HL-60 (cell line): Measurements from ENCODE around the gene KRT6C.

Source experiments
- DNase-seq, 2 experiments: peaks; one replicate each; pipeline ENCODE4 v3.0.0-alpha.2; 2010 to 2020; ENCODE audit warnings: low read depth in 1 of 2, low spot score in 1 of 2
- H3K27ac ChIP-seq: fragments of 250-450 bp; sonication (Bioruptor Pico); replicated peaks from 2 replicates; pipeline ENCODE4 v1.5.1; 2020; ENCODE audit warnings: mild to moderate bottlenecking, moderate library complexity
- H3K27me3 ChIP-seq: fragments of 250-450 bp; sonication (Bioruptor Pico); 2 replicates; pipeline ENCODE4 v1.5.1; 2021; ENCODE audit warnings: mild to moderate bottlenecking, moderate library complexity; ENCODE audit not compliant: insufficient read depth, poor library complexity, severe bottlenecking
- H3K4me3 ChIP-seq: replicated peaks from 2 replicates; pipeline ENCODE4 v1.5.1; 2011; ENCODE audit warnings: mild to moderate bottlenecking, control low read depth, low read length; ENCODE audit not compliant: insufficient read depth
- GABPA ChIP-seq: IDR thresholded peaks from 2 replicates; pipeline ENCODE4 v1.6.1; 2012; ENCODE audit warnings: low read depth
- POLR2AphosphoS5 ChIP-seq: IDR thresholded peaks from 2 replicates; pipeline ENCODE4 v1.6.1; 2012; ENCODE audit warnings: low read depth
- REST ChIP-seq: IDR thresholded peaks from 2 replicates; pipeline ENCODE4 v1.6.1; 2012; ENCODE audit warnings: low read depth; ENCODE audit not compliant: insufficient replicate concordance
- SPI1 ChIP-seq: IDR thresholded peaks from 2 replicates; pipeline ENCODE4 v1.6.1; 2012; ENCODE audit warnings: low read depth, mild to moderate bottlenecking, borderline replicate concordance
- TF ChIP-seq, protein P1 (sequence below): IDR thresholded peaks from one replicate; pipeline ENCODE4 v1.5.1; 2011; ENCODE audit warnings: low read length, control low read depth, inconsistent platforms; ENCODE audit not compliant: insufficient read depth

The KRT6C gene

DNA sequence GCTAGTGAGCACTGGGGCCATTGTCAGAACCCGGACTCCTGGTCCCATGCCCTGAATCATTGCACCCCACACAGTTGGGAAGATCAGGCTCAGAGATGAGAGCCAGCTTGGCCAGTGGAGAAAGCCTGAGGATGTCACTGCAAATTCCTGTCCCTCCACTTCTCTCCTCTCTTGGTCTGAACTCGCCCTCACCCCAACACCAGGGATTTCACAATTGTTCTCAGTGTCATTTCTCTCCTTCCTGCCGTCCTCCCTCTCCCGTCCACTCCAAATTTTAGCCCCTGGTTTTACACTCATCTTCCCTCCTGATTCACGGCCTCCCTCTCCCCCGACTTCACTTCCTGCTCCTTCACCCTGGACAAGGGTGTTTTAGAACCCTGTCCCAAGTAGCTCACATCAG lies 50.6 kb downstream of the KRT6C start:
- no peak overlapping the region for H3K4me3 ChIP-seq
- no peaks in the 10 kb centered on the region for H3K27me3 ChIP-seq
- H3K27ac ChIP-seq: no peak overlapping the region
- TF ChIP-seq GABPA (no peak), REST (no peak), POLR2AphosphoS5 (no peak), SPI1 (no peak)
- TF ChIP-seq, protein P1, sequence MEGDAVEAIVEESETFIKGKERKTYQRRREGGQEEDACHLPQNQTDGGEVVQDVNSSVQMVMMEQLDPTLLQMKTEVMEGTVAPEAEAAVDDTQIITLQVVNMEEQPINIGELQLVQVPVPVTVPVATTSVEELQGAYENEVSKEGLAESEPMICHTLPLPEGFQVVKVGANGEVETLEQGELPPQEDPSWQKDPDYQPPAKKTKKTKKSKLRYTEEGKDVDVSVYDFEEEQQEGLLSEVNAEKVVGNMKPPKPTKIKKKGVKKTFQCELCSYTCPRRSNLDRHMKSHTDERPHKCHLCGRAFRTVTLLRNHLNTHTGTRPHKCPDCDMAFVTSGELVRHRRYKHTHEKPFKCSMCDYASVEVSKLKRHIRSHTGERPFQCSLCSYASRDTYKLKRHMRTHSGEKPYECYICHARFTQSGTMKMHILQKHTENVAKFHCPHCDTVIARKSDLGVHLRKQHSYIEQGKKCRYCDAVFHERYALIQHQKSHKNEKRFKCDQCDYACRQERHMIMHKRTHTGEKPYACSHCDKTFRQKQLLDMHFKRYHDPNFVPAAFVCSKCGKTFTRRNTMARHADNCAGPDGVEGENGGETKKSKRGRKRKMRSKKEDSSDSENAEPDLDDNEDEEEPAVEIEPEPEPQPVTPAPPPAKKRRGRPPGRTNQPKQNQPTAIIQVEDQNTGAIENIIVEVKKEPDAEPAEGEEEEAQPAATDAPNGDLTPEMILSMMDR: no peak
- no peak for DNase-seq

- no peak overlapping the region for H3K27ac ChIP-seq
- H3K4me3 ChIP-seq: no peak overlapping the region
- no peaks in the 10 kb centered on the region for H3K27me3 ChIP-seq
- TF ChIP-seq GABPA: no peak
- TF ChIP-seq SPI1: no peak
- TF ChIP-seq, protein P1: no peak
- no peak for TF ChIP-seq POLR2AphosphoS5
- no peak for TF ChIP-seq REST
- DNase-seq: no peak
These were observed 53.9 kb downstream of the KRT6C start for GRCh38 chr12:52419656-52420055.

- DNase-seq: no peak
- no peak overlapping the region for H3K27ac ChIP-seq
- TF ChIP-seq, protein P1: no peak
- TF ChIP-seq REST (no peak), GABPA (no peak), POLR2AphosphoS5 (no peak), SPI1 (no peak)
These were observed 55.0 kb downstream of the KRT6C start for GRCh38 chr12:52418576-52419110.

More at GRCh38 chr12:52418576-52419110, 55.0 kb downstream of the KRT6C start:
- no peaks in the 10 kb centered on the region for H3K27me3 ChIP-seq
- H3K4me3 ChIP-seq: no peak overlapping the region
